Ammon's horn (tissue), 1 donor: ENCODE measurements around the gene TXNDC12.
"Not testable (repeated sequence)": the region's sequence is repeated elsewhere in the genome, so short reads cannot be mapped to it uniquely, and the experiment has no call there.

Source experiments
- DNase-seq: peaks from one replicate; pipeline ENCODE4 v3.0.0-alpha.2; 2016; ENCODE audit warnings: low spot score

Gene TXNDC12

GRCh38 chr1:52045666-52046195, 9.3 kb downstream of the TXNDC12 start:
- DNase-seq: not testable (repeated sequence)

- DNase-seq: no peak
These were observed 9.8 kb downstream of the TXNDC12 start for GRCh38 chr1:52045236-52045635.

- DNase-seq: no peak
These were observed 13.3 kb downstream of the TXNDC12 start for GRCh38 chr1:52041551-52042185.

DNA sequence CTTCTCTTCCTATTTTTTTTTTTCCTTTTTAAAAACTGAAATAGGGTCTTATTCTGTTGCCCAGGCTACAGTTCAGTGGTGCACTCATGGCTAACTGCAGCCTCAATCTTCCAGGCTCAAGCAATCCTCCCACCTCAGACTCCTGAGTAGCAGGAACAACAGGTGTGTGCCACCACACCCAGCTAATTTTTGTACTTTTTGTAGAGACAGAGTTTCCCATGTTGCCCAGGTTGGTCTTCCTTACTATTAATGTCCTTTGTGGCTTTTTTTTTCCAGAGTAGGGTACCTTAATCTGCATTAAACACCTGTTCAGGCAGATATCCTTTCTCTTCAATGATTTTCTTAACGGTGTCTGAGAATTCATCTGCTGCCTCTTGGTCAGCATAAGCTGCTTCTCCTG, 17.1 kb downstream of the TXNDC12 start:
- DNase-seq: no peak

DNA sequence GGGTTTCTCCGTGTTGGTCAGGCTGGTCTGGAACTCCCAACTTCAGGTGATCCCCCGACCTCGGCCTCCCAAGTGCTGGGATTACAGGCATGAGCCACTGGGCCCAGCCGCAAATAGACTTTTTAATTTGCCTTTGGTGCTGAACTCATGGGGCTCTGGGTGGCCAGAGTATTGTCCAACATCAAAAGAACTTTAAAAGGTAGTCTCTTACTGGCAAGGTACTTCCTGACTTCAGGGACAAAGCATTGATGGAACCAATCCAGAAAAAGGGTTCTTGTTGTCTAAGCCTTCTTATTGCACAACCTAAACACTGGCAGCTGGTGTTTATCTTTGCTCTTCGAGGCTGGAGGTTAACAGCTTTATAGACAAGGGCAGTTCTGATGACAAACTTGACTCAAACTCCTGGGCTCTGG, 17.6 kb downstream of the TXNDC12 start:
- no peak for DNase-seq

GRCh38 chr1:52034050-52034384, 21.0 kb downstream of the TXNDC12 start:
- DNase-seq: no peak

GRCh38 chr1:52033190-52034049, 21.6 kb downstream of the TXNDC12 start, which contains the start of gene KTI12:
Gene KTI12, minus strand, starts transcription at chr1:52033810. Its CDS starts 49 bp downstream, at chr1:52033761.
- DNase-seq: peak; percentile 95

- peak; percentile 18 for DNase-seq
These were observed 22.2 kb downstream of the TXNDC12 start for GRCh38 chr1:52032785-52033131.

DNA sequence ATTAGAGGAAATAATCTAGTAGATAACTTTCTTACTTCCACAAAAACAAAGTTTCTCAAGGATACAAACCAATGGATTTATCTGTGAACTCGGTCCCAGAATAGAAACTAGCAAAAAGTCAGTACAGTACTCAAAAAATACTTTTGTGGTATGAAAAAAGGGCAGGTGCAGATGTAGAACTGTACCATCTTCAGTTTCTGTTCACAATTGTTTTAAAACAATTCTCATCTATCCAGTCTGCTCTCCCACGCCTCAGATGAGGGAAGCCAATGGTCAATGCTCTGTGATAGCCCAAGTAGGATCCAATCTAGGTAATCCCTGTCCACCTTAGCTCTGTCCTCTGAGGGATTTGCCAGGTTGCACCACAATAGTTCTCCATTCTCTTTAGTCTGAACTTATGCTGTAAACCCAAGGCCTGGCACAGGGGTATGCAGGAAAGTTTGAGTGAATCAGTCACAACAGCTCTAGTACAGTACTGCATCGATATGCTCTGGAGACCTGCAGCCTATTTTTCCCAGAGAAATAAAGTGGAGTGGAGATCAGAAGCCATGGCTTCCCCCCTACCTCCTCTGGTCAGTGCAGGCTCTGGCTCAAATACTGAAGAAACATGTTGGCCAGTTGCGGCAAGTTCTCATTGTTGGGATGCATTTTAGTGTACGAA, 22.7 kb downstream of the TXNDC12 start:
- DNase-seq: no peak

GRCh38 chr1:52028839-52029238, 26.2 kb downstream of the TXNDC12 start:
- DNase-seq: not testable (repeated sequence)

DNA sequence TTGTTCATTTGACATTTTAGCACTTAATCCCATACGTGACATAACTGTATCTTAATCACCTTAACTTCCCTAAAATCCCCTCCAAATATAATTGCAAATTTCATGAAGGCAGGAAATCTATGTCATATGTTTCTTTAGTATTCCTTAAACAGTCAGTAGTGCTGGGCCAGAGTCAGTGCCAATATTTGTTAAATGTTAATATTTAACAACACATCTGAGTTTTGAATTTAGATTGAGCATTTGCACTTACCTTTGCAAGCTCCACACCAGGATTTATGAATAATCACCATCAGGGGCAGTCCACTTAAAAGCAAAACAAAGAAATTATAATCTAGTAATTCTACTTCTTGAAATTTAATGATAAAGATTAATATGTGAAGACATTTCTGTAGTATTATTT, 26.7 kb downstream of the TXNDC12 start:
- DNase-seq: no peak

DNA sequence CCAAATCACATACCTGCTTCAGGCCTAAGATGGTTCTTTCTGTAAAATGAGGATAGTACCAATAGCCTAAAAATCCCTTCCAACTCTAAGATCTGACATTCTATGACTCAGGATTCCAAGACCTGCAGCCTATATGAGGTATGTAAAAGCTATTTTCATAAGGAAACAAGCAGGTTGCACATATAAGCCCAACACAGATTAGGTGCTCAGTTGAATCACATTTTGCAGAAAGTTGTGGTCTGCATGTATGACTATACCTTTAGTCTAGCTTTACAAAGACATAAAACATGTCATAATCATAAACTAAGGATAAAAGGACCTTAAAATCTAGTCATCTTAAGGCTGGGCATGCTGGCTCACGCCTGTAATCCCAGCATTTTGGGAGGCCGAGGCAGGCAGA, 28.7 kb downstream of the TXNDC12 start:
- no peak for DNase-seq

DNA sequence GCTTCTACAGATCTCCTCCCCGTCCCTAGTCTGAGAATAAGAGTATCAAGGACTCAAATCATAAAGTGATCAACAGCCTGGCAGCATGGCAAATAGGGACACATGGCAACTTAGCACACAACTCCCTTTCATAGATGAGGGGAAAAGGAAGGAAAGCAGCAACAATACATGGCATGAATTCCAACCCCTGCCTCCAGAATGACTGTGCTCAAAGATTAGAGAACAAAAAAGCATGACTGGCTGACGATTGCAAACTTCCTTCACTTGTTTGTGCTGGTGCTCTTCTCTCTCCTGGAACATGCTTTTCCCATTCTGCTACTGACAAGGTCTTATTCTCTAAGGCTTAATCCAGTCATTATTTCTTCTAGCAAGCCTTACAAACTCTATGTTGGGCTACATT, 32.9 kb downstream of the TXNDC12 start:
- no peak for DNase-seq

DNA sequence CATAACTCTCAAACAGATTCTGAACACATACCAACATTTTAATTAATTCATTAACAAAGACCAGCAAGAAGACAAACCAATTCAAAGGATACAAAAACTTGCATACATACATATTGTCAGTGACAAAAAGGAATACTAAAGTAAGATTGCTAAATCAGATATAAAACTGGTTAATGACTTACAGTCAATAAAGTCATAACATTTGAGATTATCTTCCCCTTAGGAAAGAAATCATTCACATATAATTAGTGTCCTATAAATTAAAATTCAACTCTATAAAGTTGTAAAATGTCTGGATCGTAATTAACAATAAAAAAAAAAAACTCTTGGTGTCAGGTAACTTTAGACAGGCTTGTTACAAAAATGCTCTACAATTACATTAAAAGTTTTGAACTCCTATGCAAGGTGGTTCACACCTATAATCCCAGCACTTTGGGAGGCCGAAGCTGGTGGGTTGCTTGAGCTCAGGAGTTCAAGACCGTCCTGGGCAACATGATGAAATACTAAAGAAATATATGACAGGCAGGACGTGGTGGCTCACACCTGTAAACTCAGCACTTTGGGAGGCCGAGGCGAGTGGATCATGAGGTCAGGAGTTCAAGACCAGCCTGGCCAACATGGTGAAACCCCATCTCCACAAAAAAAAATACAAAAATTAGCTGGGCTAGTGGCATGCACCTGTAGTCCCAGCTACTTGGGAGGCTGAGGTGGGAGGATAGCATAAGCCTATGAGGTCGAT, 46.8 kb downstream of the TXNDC12 start:
- DNase-seq: no peak

DNA sequence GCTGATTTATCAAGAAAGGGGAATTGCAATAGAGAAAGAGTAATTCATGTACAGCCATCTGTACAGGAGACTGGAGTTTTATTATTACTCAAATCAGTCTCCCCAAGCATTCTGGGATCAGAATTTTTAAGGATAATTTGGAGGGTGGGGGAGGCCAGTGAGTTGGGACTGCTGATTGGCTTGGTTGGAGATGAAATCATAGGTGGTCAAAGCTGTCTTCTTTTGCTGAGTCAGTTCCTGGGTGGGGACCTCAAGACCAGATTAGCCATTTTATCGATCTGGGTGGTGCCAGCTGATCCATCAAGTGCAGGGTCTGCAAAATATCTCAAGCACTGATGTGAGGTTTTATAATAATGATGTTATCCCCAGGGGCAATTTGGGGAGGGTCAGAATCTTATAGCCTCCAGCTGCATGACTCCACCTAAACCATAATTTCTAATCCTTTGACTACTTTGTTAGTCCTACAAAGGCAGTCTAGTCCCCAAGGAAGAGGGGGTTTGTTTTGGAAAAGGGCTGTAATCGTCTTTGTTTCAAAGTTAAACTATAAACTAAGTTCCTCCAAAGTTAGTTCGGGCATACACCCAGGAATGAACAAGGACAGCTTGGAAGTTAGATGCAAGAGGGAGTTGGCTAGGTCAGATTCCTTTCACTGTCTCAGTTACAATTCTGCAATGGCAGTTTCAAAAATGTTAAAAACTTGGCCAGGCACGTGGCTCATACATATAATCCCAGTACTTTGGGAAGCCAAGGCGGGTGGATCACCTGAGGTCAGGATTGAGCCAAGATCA, 47.6 kb downstream of the TXNDC12 start:
- DNase-seq: no peak

- not testable (repeated sequence) for DNase-seq
These were observed 48.9 kb downstream of the TXNDC12 start for GRCh38 chr1:52006081-52006553.

DNA sequence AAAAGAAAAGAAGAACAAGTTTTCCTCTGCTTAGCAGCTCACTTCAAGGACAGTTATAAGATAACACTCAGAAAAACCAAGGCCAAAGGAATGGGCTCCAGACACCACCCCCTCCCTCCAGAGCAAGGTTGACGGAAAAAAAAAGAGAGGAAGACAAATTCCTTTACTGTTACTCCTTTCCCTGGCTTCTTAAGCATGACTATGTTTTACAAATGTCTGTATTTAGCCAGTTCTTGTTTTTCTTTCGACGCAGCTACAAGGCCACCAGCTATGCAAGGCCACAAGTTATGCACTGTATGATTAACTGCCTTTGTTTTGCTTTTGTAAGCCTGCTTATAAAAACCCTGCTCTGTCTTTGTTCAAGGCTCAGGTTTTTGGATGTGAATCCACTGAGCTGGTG, 49.4 kb downstream of the TXNDC12 start:
- DNase-seq: not testable (repeated sequence)

GRCh38 chr1:52003877-52004276, 51.1 kb downstream of the TXNDC12 start:
- no peak for DNase-seq

DNA sequence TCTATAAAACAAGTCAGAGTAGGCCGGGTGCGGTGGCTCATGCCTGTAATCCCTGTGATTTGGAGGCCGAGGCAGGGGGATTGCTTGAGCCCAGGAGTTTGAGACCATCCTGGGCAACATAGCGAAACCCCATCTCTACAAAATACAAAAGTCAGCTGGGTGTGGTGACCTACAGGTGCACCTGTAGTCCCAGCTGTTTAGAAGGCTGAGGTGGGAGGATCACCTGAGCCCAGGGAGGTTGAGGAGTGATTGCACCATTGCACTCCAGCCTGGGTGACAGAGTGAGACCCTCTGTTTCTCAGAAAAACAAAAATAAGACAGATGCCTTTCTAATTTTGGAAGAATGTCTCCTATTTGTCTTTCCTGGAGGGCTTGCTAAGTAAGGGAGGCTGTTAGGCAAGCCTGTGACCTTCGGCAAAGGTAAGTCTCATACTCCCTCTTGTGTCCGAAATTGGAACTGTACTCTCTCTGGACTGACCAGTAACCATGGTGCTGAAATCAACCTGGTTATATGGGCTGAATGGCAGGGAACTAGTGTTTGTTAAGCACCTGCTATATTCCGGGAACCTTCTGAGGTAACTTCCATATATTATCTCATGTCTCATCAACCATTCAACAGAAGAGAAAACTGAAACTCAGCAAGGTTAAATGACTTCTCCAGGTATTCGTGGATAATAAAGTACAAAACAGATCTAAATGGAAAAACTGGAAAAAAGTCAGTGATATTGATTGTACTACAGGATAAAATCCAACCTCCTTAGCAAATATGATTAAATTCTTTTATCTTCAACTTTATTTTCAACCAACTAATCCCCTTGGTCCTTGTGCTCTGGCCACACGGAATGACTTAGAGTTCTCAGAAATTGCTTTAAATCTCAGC, 52.7 kb downstream of the TXNDC12 start:
- peak; percentile 89 for DNase-seq

DNA sequence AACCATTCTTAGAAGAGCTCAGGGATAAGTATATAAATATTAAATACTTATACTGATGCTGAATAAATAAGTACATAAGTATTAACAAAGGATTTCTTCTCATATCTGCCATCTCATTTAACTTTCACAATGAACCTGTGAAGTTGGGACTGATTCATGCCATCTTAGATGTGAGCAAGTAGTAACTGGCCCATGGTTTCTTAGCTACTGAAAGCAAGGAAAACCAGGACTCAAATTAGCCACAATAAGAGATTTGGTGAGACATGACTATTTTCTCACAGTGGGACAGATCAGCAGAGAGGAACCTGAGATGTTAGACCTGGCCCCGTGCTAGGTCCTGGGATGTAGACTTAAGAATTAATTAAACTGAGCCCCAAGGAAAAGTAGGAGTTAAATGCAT, 56.3 kb downstream of the TXNDC12 start:
- no peak for DNase-seq
